ENCODE data around the gene ANKRD30A.
"Not testable (repeated sequence)": the region's sequence is repeated elsewhere in the genome, so short reads cannot be mapped to it uniquely, and the experiment has no call there.

DNA sequence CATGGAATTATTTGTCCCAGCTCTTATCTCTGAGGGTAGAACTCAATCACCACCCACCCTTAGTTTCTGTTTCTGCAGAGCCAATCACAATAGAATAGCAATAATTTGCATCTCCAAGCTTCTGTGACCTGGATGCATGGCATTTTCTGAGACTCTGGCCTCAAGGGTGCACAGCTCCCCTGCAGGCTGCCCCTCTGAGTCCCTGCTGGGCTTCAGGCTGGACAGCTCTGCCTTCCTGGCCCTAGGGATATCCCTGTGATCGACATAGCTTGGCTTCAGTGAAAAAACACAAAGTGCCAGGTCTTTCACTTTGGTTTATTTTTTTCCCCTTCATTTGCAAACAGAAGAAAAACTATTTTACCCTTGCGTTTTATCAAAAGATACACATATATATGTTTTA lies 275.4 kb downstream of the ANKRD30A start:
- TF ChIP-seq, protein P1, sequence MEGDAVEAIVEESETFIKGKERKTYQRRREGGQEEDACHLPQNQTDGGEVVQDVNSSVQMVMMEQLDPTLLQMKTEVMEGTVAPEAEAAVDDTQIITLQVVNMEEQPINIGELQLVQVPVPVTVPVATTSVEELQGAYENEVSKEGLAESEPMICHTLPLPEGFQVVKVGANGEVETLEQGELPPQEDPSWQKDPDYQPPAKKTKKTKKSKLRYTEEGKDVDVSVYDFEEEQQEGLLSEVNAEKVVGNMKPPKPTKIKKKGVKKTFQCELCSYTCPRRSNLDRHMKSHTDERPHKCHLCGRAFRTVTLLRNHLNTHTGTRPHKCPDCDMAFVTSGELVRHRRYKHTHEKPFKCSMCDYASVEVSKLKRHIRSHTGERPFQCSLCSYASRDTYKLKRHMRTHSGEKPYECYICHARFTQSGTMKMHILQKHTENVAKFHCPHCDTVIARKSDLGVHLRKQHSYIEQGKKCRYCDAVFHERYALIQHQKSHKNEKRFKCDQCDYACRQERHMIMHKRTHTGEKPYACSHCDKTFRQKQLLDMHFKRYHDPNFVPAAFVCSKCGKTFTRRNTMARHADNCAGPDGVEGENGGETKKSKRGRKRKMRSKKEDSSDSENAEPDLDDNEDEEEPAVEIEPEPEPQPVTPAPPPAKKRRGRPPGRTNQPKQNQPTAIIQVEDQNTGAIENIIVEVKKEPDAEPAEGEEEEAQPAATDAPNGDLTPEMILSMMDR (IDR thresholded peaks at IDR 0.05; ENCODE audit: poor library complexity, severe bottlenecking): not testable (repeated sequence)
- not testable (repeated sequence) for TF ChIP-seq POLR2AphosphoS5 (IDR thresholded peaks at IDR 0.05); EZH2 (IDR thresholded peaks at IDR 0.05; ENCODE audit: borderline replicate concordance, insufficient read depth, low read length, poor library complexity, severe bottlenecking); EP300 (conservative IDR thresholded peaks at IDR 0.05; ENCODE audit: poor library complexity, severe bottlenecking)
- TF ChIP-seq, protein P2, sequence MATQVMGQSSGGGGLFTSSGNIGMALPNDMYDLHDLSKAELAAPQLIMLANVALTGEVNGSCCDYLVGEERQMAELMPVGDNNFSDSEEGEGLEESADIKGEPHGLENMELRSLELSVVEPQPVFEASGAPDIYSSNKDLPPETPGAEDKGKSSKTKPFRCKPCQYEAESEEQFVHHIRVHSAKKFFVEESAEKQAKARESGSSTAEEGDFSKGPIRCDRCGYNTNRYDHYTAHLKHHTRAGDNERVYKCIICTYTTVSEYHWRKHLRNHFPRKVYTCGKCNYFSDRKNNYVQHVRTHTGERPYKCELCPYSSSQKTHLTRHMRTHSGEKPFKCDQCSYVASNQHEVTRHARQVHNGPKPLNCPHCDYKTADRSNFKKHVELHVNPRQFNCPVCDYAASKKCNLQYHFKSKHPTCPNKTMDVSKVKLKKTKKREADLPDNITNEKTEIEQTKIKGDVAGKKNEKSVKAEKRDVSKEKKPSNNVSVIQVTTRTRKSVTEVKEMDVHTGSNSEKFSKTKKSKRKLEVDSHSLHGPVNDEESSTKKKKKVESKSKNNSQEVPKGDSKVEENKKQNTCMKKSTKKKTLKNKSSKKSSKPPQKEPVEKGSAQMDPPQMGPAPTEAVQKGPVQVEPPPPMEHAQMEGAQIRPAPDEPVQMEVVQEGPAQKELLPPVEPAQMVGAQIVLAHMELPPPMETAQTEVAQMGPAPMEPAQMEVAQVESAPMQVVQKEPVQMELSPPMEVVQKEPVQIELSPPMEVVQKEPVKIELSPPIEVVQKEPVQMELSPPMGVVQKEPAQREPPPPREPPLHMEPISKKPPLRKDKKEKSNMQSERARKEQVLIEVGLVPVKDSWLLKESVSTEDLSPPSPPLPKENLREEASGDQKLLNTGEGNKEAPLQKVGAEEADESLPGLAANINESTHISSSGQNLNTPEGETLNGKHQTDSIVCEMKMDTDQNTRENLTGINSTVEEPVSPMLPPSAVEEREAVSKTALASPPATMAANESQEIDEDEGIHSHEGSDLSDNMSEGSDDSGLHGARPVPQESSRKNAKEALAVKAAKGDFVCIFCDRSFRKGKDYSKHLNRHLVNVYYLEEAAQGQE (IDR thresholded peaks at IDR 0.05; ENCODE audit: borderline replicate concordance): not testable (repeated sequence)

All from neural cell (in vitro differentiated cells).